HepG2 (cell line): ENCODE measurements around the gene TMEM127. TPM values are rescaled to one million over a fixed set of nuclear protein-coding genes. Genes with fewer than 3 reads are reported as not detected.

Experiments used
- FOXO1 ChIP-seq: sonication (generic); formaldehyde crosslinking; IDR thresholded peaks from 2 replicates; pipeline ENCODE4 v1.4.0; 2020; ENCODE audit warnings: missing genetic modification reagents
- FOXP1 ChIP-seq, 2 experiments: fragments of 450-650 bp in 1 of 2; IDR thresholded peaks; 2 replicates each; pipeline ENCODE4 v1.6.1; 2017 to 2018; ENCODE audit warnings: antibody characterized with exemption in 1 of 2
- MAZ ChIP-seq, 2 experiments: sonication (generic) in 1 of 2; formaldehyde crosslinking in 1 of 2; IDR thresholded peaks; 2 replicates each; pipeline versions ENCODE4 v1.5.0 to v1.6.1; 2012 to 2020; ENCODE audit warnings: low read depth in 2 of 2, mild to moderate bottlenecking in 2 of 2, borderline replicate concordance in 1 of 2, improper control_type of control experiment in 1 of 2, low read length in 1 of 2, missing genetic modification reagents in 1 of 2, moderate library complexity in 1 of 2
- RARA ChIP-seq: IDR thresholded peaks from 2 replicates; pipeline ENCODE4 v1.6.1; 2016; ENCODE audit warnings: missing genetic modification reagents, missing compliant biosample characterization
- SMAD1 ChIP-seq: sonication (generic); formaldehyde crosslinking; IDR thresholded peaks from 2 replicates; pipeline ENCODE4 v1.4.0; 2020; ENCODE audit warnings: missing genetic modification reagents, low read depth, mild to moderate bottlenecking, borderline replicate concordance
- SP5 ChIP-seq: IDR thresholded peaks from 2 replicates; pipeline ENCODE4 v1.6.1; 2016; ENCODE audit warnings: low read depth, borderline replicate concordance
- ZNF572 ChIP-seq: sonication (generic); formaldehyde crosslinking; IDR thresholded peaks from 2 replicates; pipeline ENCODE4 v1.5.1; 2020; ENCODE audit warnings: mild to moderate bottlenecking, missing genetic modification reagents
- ZNF703 ChIP-seq: sonication (generic); formaldehyde crosslinking; IDR thresholded peaks from 2 replicates; pipeline ENCODE4 v1.5.1; 2020; ENCODE audit warnings: missing genetic modification reagents, mild to moderate bottlenecking, moderate library complexity, borderline replicate concordance
- ZSCAN12 ChIP-seq: sonication (generic); formaldehyde crosslinking; IDR thresholded peaks from 2 replicates; pipeline ENCODE4 v1.9.0; 2021; ENCODE audit warnings: mild to moderate bottlenecking, missing genetic modification reagents
- ZSCAN22 ChIP-seq: sonication (generic); formaldehyde crosslinking; IDR thresholded peaks from 2 replicates; pipeline ENCODE4 v1.4.0; 2020; ENCODE audit warnings: mild to moderate bottlenecking, missing genetic modification reagents
- polyA plus RNA-seq, 8 experiments: library from polyadenylated mRNA; depleted of rRNA in 3 of 8; stranded (reverse) in 7 of 8; unstranded in 1 of 8; fragments of >200 nt; fragmentation: Illumina TruSeq in 4 of 8; extraction: Trizol in 4 of 8; gene quantifications; 2 replicates each; pipeline versions ENCODE4 v1.2.1 to v1.2.3, GENCODE V29; 2011 to 2016; ENCODE audit warnings: low read depth in 4 of 8, missing spikeins in 1 of 8, mixed read lengths in 1 of 8; ENCODE audit not compliant: insufficient read depth in 1 of 8
- total RNA-seq, 5 experiments: library from RNA; depleted of rRNA; stranded (reverse); fragments of >200 nt; fragmentation: Illumina TruSeq; extraction: Trizol; gene quantifications; 2 replicates each; pipeline ENCODE4 v1.2.3, GENCODE V29; 2016; ENCODE audit warnings: low read depth in 1 of 5
- TF ChIP-seq, protein P1 (sequence below): IDR thresholded peaks from 2 replicates; pipeline ENCODE4 v1.6.1; 2016; ENCODE audit warnings: missing compliant biosample characterization, missing genetic modification reagents, borderline replicate concordance
- TF ChIP-seq, protein P2 (sequence below): IDR thresholded peaks from 2 replicates; pipeline ENCODE4 v1.6.1; 2016
- TF ChIP-seq, protein P3 (sequence below): sonication (generic); formaldehyde crosslinking; IDR thresholded peaks from 2 replicates; pipeline ENCODE4 v1.4.0; 2020; ENCODE audit warnings: low read depth, mild to moderate bottlenecking, missing genetic modification reagents
- TF ChIP-seq, protein P4 (sequence below): sonication (generic); formaldehyde crosslinking; IDR thresholded peaks from 2 replicates; pipeline ENCODE4 v1.8.1; 2023; ENCODE audit warnings: mild to moderate bottlenecking, missing genetic modification reagents
- TF ChIP-seq, protein P5 (sequence below): IDR thresholded peaks from 2 replicates; pipeline ENCODE4 v1.4.0; 2020; ENCODE audit warnings: mild to moderate bottlenecking, missing genetic modification reagents
- TF ChIP-seq, protein P6 (sequence below): sonication (generic); formaldehyde crosslinking; IDR thresholded peaks from 2 replicates; pipeline ENCODE4 v1.4.0; 2020; ENCODE audit warnings: missing genetic modification reagents

The TMEM127 gene
- total and polyA plus RNA-seq, 2 of the 13 experiments (the other 11 are each of a cell fraction or from before 2014, with no cell fraction given) = 21.5 to 33.9 TPM

DNA sequence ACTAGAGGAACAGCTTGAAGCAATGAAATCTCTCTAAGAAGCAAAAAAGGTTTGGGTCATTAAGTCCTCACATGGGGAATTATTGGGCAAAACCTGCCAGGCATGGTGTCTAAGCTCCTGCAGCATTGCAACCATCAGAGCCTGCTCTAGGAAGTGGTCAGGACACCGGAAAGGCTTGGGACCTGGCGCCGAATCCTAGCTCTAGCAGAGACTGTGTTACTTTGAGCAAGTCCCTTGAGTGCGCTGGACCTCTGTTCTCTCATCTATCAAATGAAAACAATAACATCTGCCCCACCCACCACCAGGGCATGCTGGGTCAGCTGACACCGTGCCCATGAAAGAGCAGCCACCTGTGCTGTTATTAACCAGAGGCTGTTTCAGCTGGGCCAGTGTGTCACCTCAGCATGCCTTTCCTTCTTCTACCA is 6.3 kb downstream of the TMEM127 start (continued):
- no peak for TF ChIP-seq ZSCAN22 (CRISPR knock-in tag)
- peak; percentile 56; the same call in 1 of the 2 replicates for TF ChIP-seq SP5 (CRISPR knock-in tag)
- 0 out of 2 replicates have a peak, but pooled peaks have one; percentile 36 for TF ChIP-seq ZNF572
- no peak for TF ChIP-seq FOXO1
- TF ChIP-seq, protein P1, sequence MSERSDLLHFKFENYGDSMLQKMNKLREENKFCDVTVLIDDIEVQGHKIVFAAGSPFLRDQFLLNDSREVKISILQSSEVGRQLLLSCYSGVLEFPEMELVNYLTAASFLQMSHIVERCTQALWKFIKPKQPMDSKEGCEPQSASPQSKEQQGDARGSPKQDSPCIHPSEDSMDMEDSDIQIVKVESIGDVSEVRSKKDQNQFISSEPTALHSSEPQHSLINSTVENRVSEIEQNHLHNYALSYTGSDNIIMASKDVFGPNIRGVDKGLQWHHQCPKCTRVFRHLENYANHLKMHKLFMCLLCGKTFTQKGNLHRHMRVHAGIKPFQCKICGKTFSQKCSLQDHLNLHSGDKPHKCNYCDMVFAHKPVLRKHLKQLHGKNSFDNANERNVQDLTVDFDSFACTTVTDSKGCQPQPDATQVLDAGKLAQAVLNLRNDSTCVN (CRISPR knock-in tag) = peak; percentile 49; the same call in 1 of the 2 replicates
- TF ChIP-seq, protein P2, sequence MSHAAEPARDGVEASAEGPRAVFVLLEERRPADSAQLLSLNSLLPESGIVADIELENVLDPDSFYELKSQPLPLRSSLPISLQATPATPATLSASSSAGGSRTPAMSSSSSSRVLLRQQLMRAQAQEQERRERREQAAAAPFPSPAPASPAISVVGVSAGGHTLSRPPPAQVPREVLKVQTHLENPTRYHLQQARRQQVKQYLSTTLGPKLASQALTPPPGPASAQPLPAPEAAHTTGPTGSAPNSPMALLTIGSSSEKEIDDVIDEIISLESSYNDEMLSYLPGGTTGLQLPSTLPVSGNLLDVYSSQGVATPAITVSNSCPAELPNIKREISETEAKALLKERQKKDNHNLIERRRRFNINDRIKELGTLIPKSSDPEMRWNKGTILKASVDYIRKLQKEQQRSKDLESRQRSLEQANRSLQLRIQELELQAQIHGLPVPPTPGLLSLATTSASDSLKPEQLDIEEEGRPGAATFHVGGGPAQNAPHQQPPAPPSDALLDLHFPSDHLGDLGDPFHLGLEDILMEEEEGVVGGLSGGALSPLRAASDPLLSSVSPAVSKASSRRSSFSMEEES (CRISPR knock-in tag) = peak; percentile 70
- no peak for TF ChIP-seq FOXP1 (IDR thresholded peaks at IDR 0.05)
- TF ChIP-seq FOXP1 (CRISPR knock-in tag; IDR thresholded peaks at IDR 0.05) = peak; percentile 26; the same call in 1 of the 2 replicates
- TF ChIP-seq ZSCAN12 (CRISPR knock-in tag) = no peak
- TF ChIP-seq, protein P3, sequence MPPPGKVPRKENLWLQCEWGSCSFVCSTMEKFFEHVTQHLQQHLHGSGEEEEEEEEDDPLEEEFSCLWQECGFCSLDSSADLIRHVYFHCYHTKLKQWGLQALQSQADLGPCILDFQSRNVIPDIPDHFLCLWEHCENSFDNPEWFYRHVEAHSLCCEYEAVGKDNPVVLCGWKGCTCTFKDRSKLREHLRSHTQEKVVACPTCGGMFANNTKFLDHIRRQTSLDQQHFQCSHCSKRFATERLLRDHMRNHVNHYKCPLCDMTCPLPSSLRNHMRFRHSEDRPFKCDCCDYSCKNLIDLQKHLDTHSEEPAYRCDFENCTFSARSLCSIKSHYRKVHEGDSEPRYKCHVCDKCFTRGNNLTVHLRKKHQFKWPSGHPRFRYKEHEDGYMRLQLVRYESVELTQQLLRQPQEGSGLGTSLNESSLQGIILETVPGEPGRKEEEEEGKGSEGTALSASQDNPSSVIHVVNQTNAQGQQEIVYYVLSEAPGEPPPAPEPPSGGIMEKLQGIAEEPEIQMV (CRISPR knock-in tag) = no peak
- TF ChIP-seq, protein P4, sequence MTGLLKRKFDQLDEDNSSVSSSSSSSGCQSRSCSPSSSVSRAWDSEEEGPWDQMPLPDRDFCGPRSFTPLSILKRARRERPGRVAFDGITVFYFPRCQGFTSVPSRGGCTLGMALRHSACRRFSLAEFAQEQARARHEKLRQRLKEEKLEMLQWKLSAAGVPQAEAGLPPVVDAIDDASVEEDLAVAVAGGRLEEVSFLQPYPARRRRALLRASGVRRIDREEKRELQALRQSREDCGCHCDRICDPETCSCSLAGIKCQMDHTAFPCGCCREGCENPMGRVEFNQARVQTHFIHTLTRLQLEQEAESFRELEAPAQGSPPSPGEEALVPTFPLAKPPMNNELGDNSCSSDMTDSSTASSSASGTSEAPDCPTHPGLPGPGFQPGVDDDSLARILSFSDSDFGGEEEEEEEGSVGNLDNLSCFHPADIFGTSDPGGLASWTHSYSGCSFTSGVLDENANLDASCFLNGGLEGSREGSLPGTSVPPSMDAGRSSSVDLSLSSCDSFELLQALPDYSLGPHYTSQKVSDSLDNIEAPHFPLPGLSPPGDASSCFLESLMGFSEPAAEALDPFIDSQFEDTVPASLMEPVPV = 0 out of 2 replicates have a peak, but pooled peaks have one; percentile 50
- no peak for TF ChIP-seq SMAD1
- TF ChIP-seq, protein P5, sequence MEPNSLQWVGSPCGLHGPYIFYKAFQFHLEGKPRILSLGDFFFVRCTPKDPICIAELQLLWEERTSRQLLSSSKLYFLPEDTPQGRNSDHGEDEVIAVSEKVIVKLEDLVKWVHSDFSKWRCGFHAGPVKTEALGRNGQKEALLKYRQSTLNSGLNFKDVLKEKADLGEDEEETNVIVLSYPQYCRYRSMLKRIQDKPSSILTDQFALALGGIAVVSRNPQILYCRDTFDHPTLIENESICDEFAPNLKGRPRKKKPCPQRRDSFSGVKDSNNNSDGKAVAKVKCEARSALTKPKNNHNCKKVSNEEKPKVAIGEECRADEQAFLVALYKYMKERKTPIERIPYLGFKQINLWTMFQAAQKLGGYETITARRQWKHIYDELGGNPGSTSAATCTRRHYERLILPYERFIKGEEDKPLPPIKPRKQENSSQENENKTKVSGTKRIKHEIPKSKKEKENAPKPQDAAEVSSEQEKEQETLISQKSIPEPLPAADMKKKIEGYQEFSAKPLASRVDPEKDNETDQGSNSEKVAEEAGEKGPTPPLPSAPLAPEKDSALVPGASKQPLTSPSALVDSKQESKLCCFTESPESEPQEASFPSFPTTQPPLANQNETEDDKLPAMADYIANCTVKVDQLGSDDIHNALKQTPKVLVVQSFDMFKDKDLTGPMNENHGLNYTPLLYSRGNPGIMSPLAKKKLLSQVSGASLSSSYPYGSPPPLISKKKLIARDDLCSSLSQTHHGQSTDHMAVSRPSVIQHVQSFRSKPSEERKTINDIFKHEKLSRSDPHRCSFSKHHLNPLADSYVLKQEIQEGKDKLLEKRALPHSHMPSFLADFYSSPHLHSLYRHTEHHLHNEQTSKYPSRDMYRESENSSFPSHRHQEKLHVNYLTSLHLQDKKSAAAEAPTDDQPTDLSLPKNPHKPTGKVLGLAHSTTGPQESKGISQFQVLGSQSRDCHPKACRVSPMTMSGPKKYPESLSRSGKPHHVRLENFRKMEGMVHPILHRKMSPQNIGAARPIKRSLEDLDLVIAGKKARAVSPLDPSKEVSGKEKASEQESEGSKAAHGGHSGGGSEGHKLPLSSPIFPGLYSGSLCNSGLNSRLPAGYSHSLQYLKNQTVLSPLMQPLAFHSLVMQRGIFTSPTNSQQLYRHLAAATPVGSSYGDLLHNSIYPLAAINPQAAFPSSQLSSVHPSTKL (CRISPR knock-in tag) = peak; percentile 55; the same call in 1 of the 2 replicates
- TF ChIP-seq ZNF703 (CRISPR knock-in tag) = no peak
- TF ChIP-seq RARA (CRISPR knock-in tag) = 0 out of 2 replicates have a peak, but pooled peaks have one; percentile 26
- TF ChIP-seq MAZ (IDR thresholded peaks at IDR 0.05; ENCODE audit: borderline replicate concordance, low read depth, low read length) = no peak
- 0 out of 2 replicates have a peak, but pooled peaks have one; percentile 30 for TF ChIP-seq MAZ (CRISPR knock-in tag; IDR thresholded peaks at IDR 0.05; ENCODE audit: low read depth)
- TF ChIP-seq, protein P6, sequence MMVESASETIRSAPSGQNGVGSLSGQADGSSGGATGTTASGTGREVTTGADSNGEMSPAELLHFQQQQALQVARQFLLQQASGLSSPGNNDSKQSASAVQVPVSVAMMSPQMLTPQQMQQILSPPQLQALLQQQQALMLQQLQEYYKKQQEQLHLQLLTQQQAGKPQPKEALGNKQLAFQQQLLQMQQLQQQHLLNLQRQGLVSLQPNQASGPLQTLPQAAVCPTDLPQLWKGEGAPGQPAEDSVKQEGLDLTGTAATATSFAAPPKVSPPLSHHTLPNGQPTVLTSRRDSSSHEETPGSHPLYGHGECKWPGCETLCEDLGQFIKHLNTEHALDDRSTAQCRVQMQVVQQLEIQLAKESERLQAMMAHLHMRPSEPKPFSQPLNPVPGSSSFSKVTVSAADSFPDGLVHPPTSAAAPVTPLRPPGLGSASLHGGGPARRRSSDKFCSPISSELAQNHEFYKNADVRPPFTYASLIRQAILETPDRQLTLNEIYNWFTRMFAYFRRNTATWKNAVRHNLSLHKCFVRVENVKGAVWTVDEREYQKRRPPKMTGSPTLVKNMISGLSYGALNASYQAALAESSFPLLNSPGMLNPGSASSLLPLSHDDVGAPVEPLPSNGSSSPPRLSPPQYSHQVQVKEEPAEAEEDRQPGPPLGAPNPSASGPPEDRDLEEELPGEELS = no peak
